Neural progenitor cell (in vitro differentiated cells): Measurements from ENCODE around the gene METAP2. TPM values are rescaled to one million over a fixed set of nuclear protein-coding genes. Genes with fewer than 3 reads are reported as not detected.
"Not testable (repeated sequence)": the region's sequence is repeated elsewhere in the genome, so short reads cannot be mapped to it uniquely, and the experiment has no call there.

Experiments used
- DNase-seq: peaks from one replicate; pipeline ENCODE4 v3.0.0-alpha.2; 2016; ENCODE audit warnings: low spot score
- H2AFZ ChIP-seq: fragments of 200-600 bp; sonication (generic); replicated peaks from 2 replicates; pipeline ENCODE4 v1.6.1; 2016; ENCODE audit warnings: antibody characterized with exemption
- H3F3A ChIP-seq: fragments of 200-600 bp; sonication (generic); 2 replicates; pipeline ENCODE4 v1.6.1; 2016; ENCODE audit warnings: antibody characterized with exemption, low read depth
- H3K27ac ChIP-seq: fragments of 200-600 bp; sonication (generic); 2 replicates; pipeline ENCODE4 v1.5.1; 2016; ENCODE audit warnings: mild to moderate bottlenecking
- H3K27me3 ChIP-seq: fragments of 200-600 bp; sonication (generic); 2 replicates; pipeline ENCODE4 v1.6.1; 2016; ENCODE audit warnings: mild to moderate bottlenecking, moderate library complexity
- H3K36me3 ChIP-seq: fragments of 200-600 bp; sonication (generic); 2 replicates; pipeline ENCODE4 v1.5.1; 2016
- H3K4me1 ChIP-seq: fragments of 200-600 bp; sonication (generic); 2 replicates; pipeline ENCODE4 v1.6.1; 2016; ENCODE audit warnings: mixed run types
- H3K4me2 ChIP-seq: fragments of 200-600 bp; sonication (generic); 2 replicates; pipeline ENCODE4 v1.6.1; 2016
- H3K4me3 ChIP-seq: fragments of 200-600 bp; sonication (generic); 2 replicates; pipeline ENCODE4 v1.5.1; 2016
- H3K79me2 ChIP-seq: fragments of 200-600 bp; sonication (generic); 2 replicates; pipeline ENCODE4 v1.6.1; 2016; ENCODE audit warnings: low read depth
- H3K9ac ChIP-seq: fragments of 200-600 bp; sonication (generic); 2 replicates; pipeline ENCODE4 v1.6.1; 2016
- H3K9me3 ChIP-seq: fragments of 200-600 bp; sonication (generic); 2 replicates; pipeline ENCODE4 v1.5.1; 2016; ENCODE audit warnings: low read depth
- H4K20me1 ChIP-seq: fragments of 200-600 bp; sonication (generic); 2 replicates; pipeline ENCODE4 v1.6.1; 2016; ENCODE audit warnings: low read depth
- H3K27ac Mint-ChIP-seq: 3 replicates; pipeline ENCODE4 v1.8.0; 2021; ENCODE audit warnings: mixed read lengths
- H3K27me3 Mint-ChIP-seq: 2 replicates; pipeline ENCODE4 v1.8.0; 2022; ENCODE audit warnings: low read depth, mild to moderate bottlenecking, inconsistent platforms, moderate library complexity, mixed read lengths; ENCODE audit not compliant: insufficient read depth
- H3K36me3 Mint-ChIP-seq: 3 replicates; pipeline ENCODE4 v1.8.0; 2021; ENCODE audit warnings: mixed read lengths
- H3K4me1 Mint-ChIP-seq: 3 replicates; pipeline ENCODE4 v1.8.0; 2021; ENCODE audit warnings: mixed read lengths
- H3K4me3 Mint-ChIP-seq: 3 replicates; pipeline ENCODE4 v1.8.0; 2021; ENCODE audit warnings: mild to moderate bottlenecking, moderate library complexity, mixed read lengths
- H3K9me3 Mint-ChIP-seq: 3 replicates; pipeline ENCODE4 v1.8.0; 2020; ENCODE audit warnings: mixed read lengths
- EZH2 ChIP-seq: fragments of 200-600 bp; sonication (generic); IDR thresholded peaks from 2 replicates; pipeline ENCODE4 v1.6.1; 2017; ENCODE audit warnings: antibody characterized with exemption, mild to moderate bottlenecking, moderate library complexity
- EZH2phosphoT487 ChIP-seq: fragments of 200-600 bp; sonication (generic); IDR thresholded peaks from 2 replicates; pipeline ENCODE4 v1.6.1; 2017; ENCODE audit warnings: antibody characterized with exemption
- total RNA-seq: library from RNA; depleted of rRNA; stranded (reverse); fragments of >200 nt; gene quantifications from 2 replicates; pipeline ENCODE4 v1.2.3, GENCODE V29; 2015; ENCODE audit warnings: low replicate concordance
- TF ChIP-seq, protein P1 (sequence below): fragments of 200-600 bp; sonication (generic); IDR thresholded peaks from 2 replicates; pipeline ENCODE4 v1.5.1; 2017; ENCODE audit warnings: antibody characterized with exemption, mild to moderate bottlenecking

METAP2 gene
- total RNA-seq, 1 donor from 2014 or later: 231 TPM

DNA sequence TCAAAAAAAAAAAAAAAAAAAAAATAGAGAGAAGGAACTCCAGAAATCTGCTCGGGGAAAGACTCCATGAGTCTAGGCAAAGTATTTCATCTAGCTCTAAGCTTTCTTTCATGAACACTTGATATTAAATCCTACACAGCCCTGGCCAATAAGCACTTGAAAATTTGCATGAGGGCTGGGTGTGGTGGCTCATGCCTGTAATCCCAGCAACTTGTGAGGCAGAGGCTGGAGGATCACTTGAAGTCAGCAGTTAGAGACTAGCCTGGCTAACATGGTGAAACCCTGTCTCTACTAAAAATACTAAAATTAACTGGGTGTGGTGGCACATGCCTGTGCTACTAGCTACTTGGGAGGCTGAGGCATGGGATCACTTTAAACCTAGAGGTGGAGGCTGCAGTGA is 13.1 kb upstream of the METAP2 start:
- TF ChIP-seq EZH2: no peak
- TF ChIP-seq EZH2phosphoT487: no peak
- TF ChIP-seq, protein P1, sequence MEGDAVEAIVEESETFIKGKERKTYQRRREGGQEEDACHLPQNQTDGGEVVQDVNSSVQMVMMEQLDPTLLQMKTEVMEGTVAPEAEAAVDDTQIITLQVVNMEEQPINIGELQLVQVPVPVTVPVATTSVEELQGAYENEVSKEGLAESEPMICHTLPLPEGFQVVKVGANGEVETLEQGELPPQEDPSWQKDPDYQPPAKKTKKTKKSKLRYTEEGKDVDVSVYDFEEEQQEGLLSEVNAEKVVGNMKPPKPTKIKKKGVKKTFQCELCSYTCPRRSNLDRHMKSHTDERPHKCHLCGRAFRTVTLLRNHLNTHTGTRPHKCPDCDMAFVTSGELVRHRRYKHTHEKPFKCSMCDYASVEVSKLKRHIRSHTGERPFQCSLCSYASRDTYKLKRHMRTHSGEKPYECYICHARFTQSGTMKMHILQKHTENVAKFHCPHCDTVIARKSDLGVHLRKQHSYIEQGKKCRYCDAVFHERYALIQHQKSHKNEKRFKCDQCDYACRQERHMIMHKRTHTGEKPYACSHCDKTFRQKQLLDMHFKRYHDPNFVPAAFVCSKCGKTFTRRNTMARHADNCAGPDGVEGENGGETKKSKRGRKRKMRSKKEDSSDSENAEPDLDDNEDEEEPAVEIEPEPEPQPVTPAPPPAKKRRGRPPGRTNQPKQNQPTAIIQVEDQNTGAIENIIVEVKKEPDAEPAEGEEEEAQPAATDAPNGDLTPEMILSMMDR: no peak
- no peak overlapping the region for H3K27ac Mint-ChIP-seq
- H3F3A ChIP-seq: no peaks in the 10 kb centered on the region
- H3K4me1 ChIP-seq: no peaks in the 10 kb centered on the region
- no peaks in the 10 kb centered on the region for H3K36me3 Mint-ChIP-seq
- no peak overlapping the region for H3K4me2 ChIP-seq
- H3K9me3 ChIP-seq: no peaks in the 10 kb centered on the region
- H3K4me3 ChIP-seq: no peak overlapping the region
- H3K27me3 Mint-ChIP-seq: peaks cover 4% of the 10 kb centered on the region
- H2AFZ ChIP-seq: no peak overlapping the region
- no peak overlapping the region for H3K9ac ChIP-seq
- H3K27ac ChIP-seq: no peak overlapping the region
- no peak for DNase-seq
- no peaks in the 10 kb centered on the region for H3K4me1 Mint-ChIP-seq
- H4K20me1 ChIP-seq: no peaks in the 10 kb centered on the region
- no peaks in the 10 kb centered on the region for H3K27me3 ChIP-seq
- H3K79me2 ChIP-seq: no peaks in the 10 kb centered on the region
- H3K36me3 ChIP-seq: no peaks in the 10 kb centered on the region
- H3K4me3 Mint-ChIP-seq: no peak overlapping the region
- peaks cover 11% of the 10 kb centered on the region for H3K9me3 Mint-ChIP-seq

DNA sequence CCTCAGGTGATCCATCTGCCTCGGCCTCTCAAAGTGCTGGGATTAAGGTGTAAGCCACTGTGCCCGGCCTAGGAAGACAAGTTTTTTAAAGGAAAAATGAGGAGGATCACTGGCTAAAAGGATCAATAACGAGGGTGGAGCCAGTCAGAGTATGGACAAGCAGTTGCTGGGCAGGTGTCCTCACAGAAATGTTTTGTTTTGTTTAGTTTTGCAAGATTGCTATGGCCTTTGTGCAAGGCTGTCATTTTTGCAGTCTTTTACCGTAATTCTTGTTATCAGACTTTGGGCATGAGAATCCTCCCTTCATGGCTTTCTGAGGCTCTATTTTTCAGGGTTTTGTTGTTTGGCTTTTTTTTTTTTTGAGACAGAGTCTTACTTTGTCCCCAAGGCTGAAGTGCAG is 11.9 kb upstream of the METAP2 start:
- no peaks in the 10 kb centered on the region for H3K9me3 ChIP-seq
- H3K4me1 Mint-ChIP-seq: no peaks in the 10 kb centered on the region
- no peaks in the 10 kb centered on the region for H3K27me3 ChIP-seq
- H3K36me3 ChIP-seq: no peaks in the 10 kb centered on the region
- no peak overlapping the region for H3K9ac ChIP-seq
- H3K27me3 Mint-ChIP-seq: peaks cover 6% of the 10 kb centered on the region
- H3K4me3 ChIP-seq: no peak overlapping the region
- H3K9me3 Mint-ChIP-seq: peaks cover 6% of the 10 kb centered on the region
- no peak overlapping the region for H3K27ac Mint-ChIP-seq
- no peaks in the 10 kb centered on the region for H3K4me1 ChIP-seq
- no peak overlapping the region for H3K27ac ChIP-seq
- H4K20me1 ChIP-seq: no peaks in the 10 kb centered on the region
- DNase-seq: no peak
- no peaks in the 10 kb centered on the region for H3K36me3 Mint-ChIP-seq
- no peaks in the 10 kb centered on the region for H3F3A ChIP-seq
- TF ChIP-seq EZH2 (no peak), EZH2phosphoT487 (no peak)
- TF ChIP-seq, protein P1: no peak
- no peak overlapping the region for H3K4me3 Mint-ChIP-seq
- H2AFZ ChIP-seq: no peak overlapping the region
- H3K4me2 ChIP-seq: no peak overlapping the region
- no peaks in the 10 kb centered on the region for H3K79me2 ChIP-seq

DNA sequence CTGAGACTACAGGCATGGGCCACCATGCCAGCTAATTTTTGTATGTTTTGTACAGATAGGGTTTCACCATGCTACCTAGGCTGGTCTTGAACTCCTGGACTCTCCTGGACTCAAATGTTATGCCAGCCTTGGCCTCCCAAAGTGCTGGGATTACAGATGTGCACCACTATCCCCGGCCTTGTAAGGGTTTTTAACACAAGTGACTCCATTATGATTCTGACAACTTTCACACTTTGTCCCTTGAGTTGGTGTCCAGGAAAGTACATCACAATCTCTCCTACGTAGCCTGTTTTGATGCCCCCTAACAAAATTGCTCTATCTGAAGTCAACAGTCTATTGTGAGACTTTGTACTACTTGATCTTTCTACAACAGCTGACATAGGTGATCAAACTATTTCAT is 11.4 kb upstream of the METAP2 start:
- no peaks in the 10 kb centered on the region for H3K79me2 ChIP-seq
- H3K4me1 ChIP-seq: no peaks in the 10 kb centered on the region
- no peak overlapping the region for H2AFZ ChIP-seq
- H3K9me3 Mint-ChIP-seq: peaks cover 5% of the 10 kb centered on the region
- H3K9me3 ChIP-seq: no peaks in the 10 kb centered on the region
- peaks cover 6% of the 10 kb centered on the region for H3K27me3 Mint-ChIP-seq
- H3K4me3 Mint-ChIP-seq: no peak overlapping the region
- H3K4me3 ChIP-seq: no peak overlapping the region
- H4K20me1 ChIP-seq: no peaks in the 10 kb centered on the region
- TF ChIP-seq EZH2 (no peak), EZH2phosphoT487 (no peak)
- TF ChIP-seq, protein P1: no peak
- H3K27me3 ChIP-seq: no peaks in the 10 kb centered on the region
- no peaks in the 10 kb centered on the region for H3K4me1 Mint-ChIP-seq
- H3K36me3 ChIP-seq: no peaks in the 10 kb centered on the region
- no peak overlapping the region for H3K4me2 ChIP-seq
- DNase-seq: no peak
- no peaks in the 10 kb centered on the region for H3F3A ChIP-seq
- H3K27ac Mint-ChIP-seq: no peak overlapping the region
- H3K27ac ChIP-seq: no peak overlapping the region
- no peaks in the 10 kb centered on the region for H3K36me3 Mint-ChIP-seq
- no peak overlapping the region for H3K9ac ChIP-seq

DNA sequence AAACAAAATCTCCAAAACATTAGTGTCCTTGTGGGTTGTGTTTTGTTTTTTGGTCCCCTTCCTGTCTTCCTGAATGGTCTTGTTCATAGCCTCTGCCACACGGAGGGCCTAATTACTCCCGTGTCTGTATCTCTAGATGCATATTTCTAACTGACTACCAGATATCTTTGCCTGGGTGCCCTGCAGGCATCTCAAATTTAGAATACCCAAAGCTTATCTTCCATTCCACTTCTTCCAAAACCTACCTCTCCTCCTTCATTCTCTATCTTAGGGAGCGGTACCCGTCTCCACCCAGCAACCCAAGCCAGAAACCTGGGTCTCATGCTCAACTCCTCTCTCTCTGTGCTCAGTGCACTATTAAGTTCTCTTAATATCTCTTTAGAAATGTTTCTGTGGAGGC is 10.9 kb upstream of the METAP2 start:
- no peak overlapping the region for H3K4me3 Mint-ChIP-seq
- Histone ChIP-seq H2AFZ (no peak overlapping the region), H3K79me2 (no peaks in the 10 kb centered on the region), H3K4me1 (no peaks in the 10 kb centered on the region), H3K27me3 (no peaks in the 10 kb centered on the region), H3K9me3 (no peaks in the 10 kb centered on the region), H3K4me3 (no peak overlapping the region), H3F3A (no peaks in the 10 kb centered on the region), H3K4me2 (no peak overlapping the region), H3K9ac (no peak overlapping the region), H4K20me1 (no peaks in the 10 kb centered on the region), H3K27ac (no peak overlapping the region), H3K36me3 (no peaks in the 10 kb centered on the region)
- H3K9me3 Mint-ChIP-seq: peaks cover 3% of the 10 kb centered on the region
- H3K4me1 Mint-ChIP-seq: no peaks in the 10 kb centered on the region
- TF ChIP-seq, protein P1: no peak
- TF ChIP-seq EZH2 (no peak), EZH2phosphoT487 (no peak)
- DNase-seq: no peak
- no peaks in the 10 kb centered on the region for H3K36me3 Mint-ChIP-seq
- peaks cover 6% of the 10 kb centered on the region for H3K27me3 Mint-ChIP-seq
- no peak overlapping the region for H3K27ac Mint-ChIP-seq

DNA sequence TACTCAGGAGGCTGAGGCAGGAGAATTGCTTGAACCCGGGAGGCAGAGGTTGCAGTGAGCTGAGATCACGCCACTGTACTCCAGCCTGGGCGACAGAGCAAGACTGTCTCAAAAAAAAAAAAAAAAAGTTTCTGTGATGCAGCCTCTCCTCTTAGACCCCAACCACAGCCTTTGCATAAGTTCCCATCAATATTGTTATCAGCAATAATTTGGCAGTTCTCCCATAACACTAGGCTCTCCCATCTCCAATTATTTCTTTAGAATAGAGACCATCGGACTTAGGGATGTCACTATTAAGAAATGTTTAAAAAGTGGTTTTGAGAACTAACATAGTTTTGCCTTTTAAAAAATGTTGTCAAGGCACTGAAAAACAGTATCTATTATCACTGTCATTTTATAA is 10.2 kb upstream of the METAP2 start:
- H4K20me1 ChIP-seq, H3K36me3 Mint-ChIP-seq, H3K4me2 ChIP-seq, DNase-seq, H3F3A ChIP-seq, H3K9ac ChIP-seq, H3K9me3 Mint-ChIP-seq, H3K9me3 ChIP-seq, H3K27ac ChIP-seq, H3K27me3 ChIP-seq, H3K27me3 Mint-ChIP-seq, H3K4me1 Mint-ChIP-seq, H3K4me1 ChIP-seq, H3K4me3 ChIP-seq, H3K4me3 Mint-ChIP-seq, H3K27ac Mint-ChIP-seq, H3K36me3 ChIP-seq, H2AFZ ChIP-seq, H3K79me2 ChIP-seq: not testable (repeated sequence)
